Activated CD8-positive, alpha-beta T cell treated with anti-CD3 and anti-CD28 coated beads, Interleukin-2, amount 10 ng/mL, durations not matched to agents 7 days and 5 days (primary cell): ENCODE data around the gene CASKIN2. TPM values are rescaled to one million over a fixed set of nuclear protein-coding genes. Genes with fewer than 3 reads are reported as not detected.

ENCODE experiments used
- ATAC-seq: fragments of 150-1000 bp; cut with Tn5 transposase; one replicate; pipeline ENCODE4 v1.10.0; 2021; ENCODE audit warnings: moderate library complexity
- CTCF ChIA-PET: fragments of 350-600 bp; sonication (Branson Sonifier 250); formaldehyde crosslinking; loops from one replicate; lab custom pipeline; 2021; ENCODE audit warnings: antibody characterized with exemption; lab: Charles Lee
- POLR2A ChIA-PET: fragments of 350-600 bp; sonication (Branson Sonifier 250); formaldehyde crosslinking; loops from one replicate; lab custom pipeline; 2021; ENCODE audit warnings: antibody characterized with exemption; lab: Charles Lee
- DNase-seq: peaks from one replicate; pipeline ENCODE4 v3.0.0-alpha.2; 2020
- H3K27ac Mint-ChIP-seq: one replicate; pipeline ENCODE4 v1.8.0; 2021; ENCODE audit warnings: mild to moderate bottlenecking, mixed read lengths
- H3K27me3 Mint-ChIP-seq: one replicate; pipeline ENCODE4 v1.8.0; 2021; ENCODE audit warnings: low read depth, mixed read lengths
- H3K36me3 Mint-ChIP-seq: one replicate; pipeline ENCODE4 v1.8.0; 2021; ENCODE audit warnings: low read depth, mixed read lengths
- H3K4me1 Mint-ChIP-seq: one replicate; pipeline ENCODE4 v1.8.0; 2021; ENCODE audit warnings: low read depth, mixed read lengths
- H3K4me3 Mint-ChIP-seq: one replicate; pipeline ENCODE4 v1.8.0; 2021; ENCODE audit warnings: mild to moderate bottlenecking, mixed read lengths
- H3K9me3 Mint-ChIP-seq: one replicate; pipeline ENCODE4 v1.8.0; 2022; ENCODE audit warnings: mixed read lengths; ENCODE audit not compliant: insufficient read depth
- total RNA-seq, 2 experiments: library from RNA; stranded (reverse); gene quantifications; one replicate each; pipeline ENCODE4 v1.2.3, GENCODE V29; 2021

Gene CASKIN2
- total RNA-seq, 2 experiments from 2014 or later, result 0.68 to 0.97 TPM

DNA sequence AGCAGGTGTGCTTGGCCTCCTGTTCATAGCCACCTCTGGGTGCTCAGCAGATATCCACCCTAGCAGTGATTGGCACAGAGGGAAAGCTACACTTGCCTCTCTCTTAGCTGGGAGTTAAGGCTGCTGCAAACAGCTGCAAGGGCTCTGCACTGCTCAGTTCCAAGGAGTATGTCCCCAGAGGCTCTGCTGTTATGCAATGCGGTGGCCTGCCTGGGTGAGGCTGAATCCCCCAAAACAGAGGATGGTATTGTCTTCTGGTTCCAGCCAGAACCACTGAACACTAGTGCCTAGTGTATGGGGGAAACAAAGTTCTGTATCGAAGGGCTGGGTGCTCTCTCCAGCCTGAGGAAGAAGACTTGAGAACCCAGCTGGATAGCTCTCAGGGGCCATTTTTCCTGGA, 42.1 kb downstream of the CASKIN2 start:
- ChIA-PET POLR2A (no interaction called here), CTCF (interaction anchor here (1.7 kb wide), 1 partner anchor 159 kb away, joined by 4 read pairs; no protein-coding TSS in a partner anchor)
- Mint-ChIP-seq H3K27me3 (no peaks in the 10 kb centered on the region), H3K27ac (no peak overlapping the region), H3K9me3 (no peaks in the 10 kb centered on the region), H3K36me3 (peaks cover 8% of the 10 kb centered on the region), H3K4me1 (peaks cover 2% of the 10 kb centered on the region), H3K4me3 (no peak overlapping the region)
- ATAC-seq (no peak), DNase-seq (no peak)

DNA sequence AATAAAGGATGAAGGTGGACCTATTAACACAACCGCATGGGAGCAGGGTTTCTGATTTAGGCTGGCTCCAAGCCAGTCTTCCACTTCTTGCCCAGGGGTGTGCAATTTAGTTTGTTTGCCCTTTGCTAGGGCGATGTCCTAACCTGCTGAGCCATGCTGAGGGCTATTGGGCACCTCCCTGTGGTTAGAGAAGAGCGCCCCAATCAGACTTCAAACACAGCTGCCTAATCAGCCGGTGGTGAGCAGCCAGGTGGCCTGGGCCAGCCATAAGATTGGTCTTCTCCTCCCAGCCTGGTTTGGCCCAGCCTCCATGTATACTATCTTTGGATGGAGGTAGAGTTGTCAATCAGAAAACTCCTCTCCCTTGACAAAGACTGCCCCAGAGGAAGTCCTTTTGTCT, 43.2 kb downstream of the CASKIN2 start:
- no peak overlapping the region for H3K4me3 Mint-ChIP-seq
- peaks cover 6% of the 10 kb centered on the region for H3K36me3 Mint-ChIP-seq
- ChIA-PET CTCF (interaction anchor here (1.7 kb wide), 1 partner anchor 161 kb away, joined by 4 read pairs; no protein-coding TSS in a partner anchor), POLR2A (no interaction called here)
- peaks cover 2% of the 10 kb centered on the region for H3K4me1 Mint-ChIP-seq
- no peak overlapping the region for H3K27ac Mint-ChIP-seq
- no peaks in the 10 kb centered on the region for H3K27me3 Mint-ChIP-seq
- no peaks in the 10 kb centered on the region for H3K9me3 Mint-ChIP-seq
- DNase-seq, result no peak
- no peak for ATAC-seq

DNA sequence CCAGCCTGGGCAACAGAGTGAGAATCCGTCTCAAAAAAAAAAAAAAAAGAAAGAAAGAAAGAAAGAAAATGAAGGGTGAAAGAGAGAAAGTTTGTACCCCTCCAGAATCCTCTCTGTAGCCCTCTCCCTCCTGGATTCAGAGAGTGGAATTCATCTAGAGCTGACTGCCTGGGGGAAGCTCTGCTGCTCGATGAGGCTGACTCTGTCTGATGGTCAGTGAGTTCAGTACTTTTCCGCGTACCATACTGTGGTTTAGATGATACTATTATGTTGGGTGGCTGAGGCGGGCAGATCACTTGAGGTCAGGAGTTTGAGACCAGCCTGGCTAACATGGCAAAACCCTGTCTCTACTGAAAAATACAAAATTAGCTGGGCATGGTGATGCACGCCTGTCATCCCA, 44.1 kb downstream of the CASKIN2 start:
- Mint-ChIP-seq H3K9me3 (no peaks in the 10 kb centered on the region), H3K36me3 (peaks cover 6% of the 10 kb centered on the region), H3K4me1 (peaks cover 2% of the 10 kb centered on the region), H3K4me3 (no peak overlapping the region), H3K27me3 (no peaks in the 10 kb centered on the region), H3K27ac (no peak overlapping the region)
- ATAC-seq (no peak), DNase-seq (no peak)
- POLR2A ChIA-PET, result interaction anchor here (0.8 kb wide), 1 partner anchor 15 kb away, joined by 3 read pairs; no protein-coding TSS in a partner anchor
- CTCF ChIA-PET, result no interaction called here

DNA sequence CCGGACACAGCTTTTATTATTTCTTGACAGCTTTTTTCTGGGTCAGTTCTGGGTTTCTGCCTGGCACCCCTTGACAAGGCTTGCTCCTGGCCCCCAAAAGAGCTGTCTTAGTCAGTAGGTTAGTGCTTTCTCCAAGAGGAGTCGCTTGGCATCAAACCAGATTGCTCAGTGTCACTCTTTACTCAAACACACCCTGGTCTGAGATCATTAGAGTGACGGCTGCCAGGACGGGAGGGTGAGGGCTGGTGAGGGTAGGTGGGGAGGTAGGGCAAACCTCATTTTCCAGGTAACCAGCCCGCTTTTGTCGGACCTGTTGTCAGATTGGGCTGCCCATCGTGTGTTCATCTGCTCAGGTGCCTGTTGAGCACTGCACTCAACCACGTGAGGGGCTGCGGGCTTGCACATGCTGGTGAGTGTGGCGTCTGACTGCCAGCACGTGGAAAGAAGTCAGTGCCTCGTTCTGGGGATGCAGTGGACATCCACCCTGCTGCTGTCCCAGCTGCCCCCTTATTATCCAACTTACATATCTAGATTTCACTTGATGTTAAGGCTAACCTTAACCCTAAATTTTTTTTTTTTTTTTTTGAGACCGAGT, 46.5 kb downstream of the CASKIN2 start:
- DNase-seq (no peak), ATAC-seq (no peak)
- Mint-ChIP-seq H3K36me3 (peaks cover 6% of the 10 kb centered on the region), H3K27me3 (no peaks in the 10 kb centered on the region), H3K9me3 (no peaks in the 10 kb centered on the region), H3K4me1 (peaks cover 3% of the 10 kb centered on the region), H3K27ac (no peak overlapping the region), H3K4me3 (no peak overlapping the region)
- ChIA-PET POLR2A (no interaction called here), CTCF (interaction anchor here (1.1 kb wide), 1 partner anchor 164 kb away, joined by 3 read pairs; the partner anchor contains the start of gene SMIM5)

DNA sequence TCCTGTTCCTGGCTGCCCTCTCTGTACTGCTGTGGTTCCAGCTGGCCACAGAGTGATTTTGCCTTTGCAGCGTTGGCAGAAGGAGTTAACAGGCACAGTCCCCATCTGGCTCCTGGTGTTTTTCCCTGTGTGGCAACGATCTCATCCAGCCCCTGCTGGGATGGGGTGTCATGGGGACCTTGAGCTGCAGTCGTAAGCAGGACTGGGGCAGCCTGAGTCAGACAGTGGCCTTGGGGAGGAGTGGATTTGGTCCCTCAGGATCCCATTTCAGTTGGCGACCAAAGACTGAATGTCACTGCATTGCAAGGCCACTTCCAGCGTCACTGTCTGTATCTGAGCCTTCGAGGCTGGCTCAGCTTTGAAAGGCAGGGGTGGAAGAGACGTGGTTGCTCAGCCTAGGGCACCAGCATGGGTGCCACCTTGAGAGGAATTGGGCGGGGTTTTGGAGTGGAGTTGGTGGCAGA, 47.0 kb downstream of the CASKIN2 start:
- no peaks in the 10 kb centered on the region for H3K9me3 Mint-ChIP-seq
- peaks cover 6% of the 10 kb centered on the region for H3K36me3 Mint-ChIP-seq
- peaks cover 3% of the 10 kb centered on the region for H3K4me1 Mint-ChIP-seq
- ChIA-PET CTCF (interaction anchor here (0.7 to 1.1 kb wide), 5 partner anchors 14 to 165 kb away, joined by 3 read pairs; partner anchors contain the start of gene SMIM5), POLR2A (interaction anchor here (1.0 kb wide), 1 partner anchor 12 kb away, joined by 3 read pairs; the partner anchor contains the start of gene TMEM94)
- no peak overlapping the region for H3K27ac Mint-ChIP-seq
- H3K4me3 Mint-ChIP-seq, result no peak overlapping the region
- ATAC-seq (no peak), DNase-seq (no peak)
- no peaks in the 10 kb centered on the region for H3K27me3 Mint-ChIP-seq

DNA sequence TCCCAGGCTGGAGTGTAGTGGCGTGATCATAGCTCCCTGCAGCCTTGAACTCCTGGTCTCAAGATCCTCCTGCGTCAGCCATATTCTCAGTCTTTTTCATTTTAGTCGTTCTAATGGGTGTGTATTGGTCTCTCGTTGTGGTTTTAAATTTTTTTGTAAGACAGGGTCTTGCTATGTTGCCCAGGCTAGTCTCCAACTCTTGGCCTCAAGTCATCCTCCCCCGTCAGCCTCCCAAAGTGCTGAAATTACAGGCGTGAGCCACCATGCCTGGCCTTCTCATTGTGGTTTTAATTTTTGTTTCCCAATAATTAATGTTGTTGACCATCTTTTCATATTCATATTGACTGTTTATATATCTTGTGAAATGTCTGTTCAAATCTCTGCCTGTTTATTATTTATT, 50.3 kb downstream of the CASKIN2 start:
- Mint-ChIP-seq H3K4me1 (peaks cover 4% of the 10 kb centered on the region), H3K4me3 (no peak overlapping the region), H3K9me3 (no peaks in the 10 kb centered on the region), H3K27me3 (no peaks in the 10 kb centered on the region), H3K36me3 (no peaks in the 10 kb centered on the region), H3K27ac (no peak overlapping the region)
- CTCF ChIA-PET, result no interaction called here
- DNase-seq (no peak), ATAC-seq (no peak)
- POLR2A ChIA-PET, result no interaction called here

DNA sequence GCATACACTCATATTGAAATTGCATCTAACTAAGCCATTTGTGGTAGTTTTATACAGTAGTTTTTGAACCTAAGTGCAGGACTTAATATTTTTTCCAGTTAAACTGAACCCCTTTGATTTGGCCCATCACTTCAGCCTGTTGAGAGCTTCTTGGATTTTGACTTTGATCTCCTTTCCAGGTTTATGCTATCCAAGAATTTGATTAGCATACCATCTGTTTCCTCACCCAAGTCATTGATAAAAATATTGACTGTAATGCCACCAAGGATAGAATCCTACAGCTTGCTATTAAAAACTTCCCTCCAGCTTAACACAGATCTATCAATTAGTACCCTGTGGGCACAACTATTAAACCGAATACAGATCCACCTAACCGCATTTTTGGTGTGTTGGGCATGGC, 51.7 kb downstream of the CASKIN2 start:
- H3K27me3 Mint-ChIP-seq, result no peaks in the 10 kb centered on the region
- H3K27ac Mint-ChIP-seq, result no peak overlapping the region
- DNase-seq (no peak), ATAC-seq (no peak)
- H3K36me3 Mint-ChIP-seq, result no peaks in the 10 kb centered on the region
- ChIA-PET CTCF (no interaction called here), POLR2A (interaction anchor here (1.2 kb wide), 1 partner anchor 9 kb away, joined by 4 read pairs; no protein-coding TSS in a partner anchor)
- no peaks in the 10 kb centered on the region for H3K9me3 Mint-ChIP-seq
- no peak overlapping the region for H3K4me3 Mint-ChIP-seq
- peaks cover 14% of the 10 kb centered on the region for H3K4me1 Mint-ChIP-seq

DNA sequence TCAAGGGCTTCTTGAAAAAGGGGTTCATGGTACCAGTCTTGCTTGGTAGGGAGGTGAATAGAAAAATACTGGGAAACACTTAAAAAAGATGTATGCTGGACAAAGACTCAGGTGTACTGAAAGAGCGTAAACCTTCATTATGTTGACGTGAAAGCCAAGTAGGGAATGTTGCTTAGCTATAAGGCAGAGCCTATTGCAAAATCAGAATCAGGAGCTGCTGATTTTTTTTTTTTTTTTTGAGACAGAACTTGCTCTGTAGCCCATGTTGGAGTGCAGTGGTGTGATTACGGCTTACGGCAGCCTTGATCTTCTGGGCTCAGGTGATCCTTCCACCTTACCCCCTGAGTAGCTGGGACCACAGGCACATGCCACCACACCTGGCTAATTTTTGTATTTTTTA, 55.0 kb downstream of the CASKIN2 start:
- H3K4me1 Mint-ChIP-seq, result peaks cover 34% of the 10 kb centered on the region
- ChIA-PET CTCF (no interaction called here), POLR2A (no interaction called here)
- ATAC-seq (no peak), DNase-seq (no peak)
- H3K27ac Mint-ChIP-seq, result no peak overlapping the region
- no peaks in the 10 kb centered on the region for H3K9me3 Mint-ChIP-seq
- H3K4me3 Mint-ChIP-seq, result no peak overlapping the region
- H3K36me3 Mint-ChIP-seq, result peaks cover 7% of the 10 kb centered on the region
- no peaks in the 10 kb centered on the region for H3K27me3 Mint-ChIP-seq

DNA sequence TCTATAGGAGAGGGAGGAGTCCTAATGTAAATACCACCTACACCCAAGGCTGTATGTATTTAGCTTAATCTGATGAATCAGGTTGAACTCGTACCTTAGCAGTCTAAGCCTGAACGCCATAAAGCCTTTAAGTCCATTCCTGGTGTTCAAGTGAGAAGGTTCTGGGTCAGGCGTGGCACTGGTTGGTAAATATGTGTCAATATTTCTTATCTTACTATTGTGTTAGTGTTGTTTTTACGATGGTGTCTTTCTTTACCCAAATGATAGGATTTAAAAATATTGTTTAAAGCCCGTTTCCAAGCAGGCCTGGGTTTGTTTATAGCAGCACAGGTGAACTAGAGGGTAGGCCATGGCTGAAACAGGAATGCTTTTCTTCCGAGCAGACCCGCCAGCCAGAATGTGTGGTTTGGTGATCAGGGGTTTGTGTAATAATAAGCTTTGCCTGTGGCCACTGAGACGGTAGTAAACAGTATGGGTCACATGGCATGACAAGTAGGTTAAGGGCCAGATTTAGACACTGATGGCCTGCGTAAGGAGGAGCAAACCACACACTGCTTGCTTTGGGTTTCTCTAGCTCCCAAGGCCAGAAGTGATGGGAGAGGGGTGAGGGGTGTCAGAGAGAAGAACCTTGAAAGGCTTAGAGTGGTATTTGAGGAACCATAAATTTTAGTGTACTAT, 55.6 kb downstream of the CASKIN2 start:
- Mint-ChIP-seq H3K27ac (no peak overlapping the region), H3K4me1 (peaks cover 34% of the 10 kb centered on the region), H3K9me3 (no peaks in the 10 kb centered on the region), H3K36me3 (peaks cover 7% of the 10 kb centered on the region), H3K4me3 (no peak overlapping the region), H3K27me3 (no peaks in the 10 kb centered on the region)
- ATAC-seq (no peak), DNase-seq (no peak)
- POLR2A ChIA-PET, result interaction anchor here (0.6 kb wide), 1 partner anchor 79 kb away, joined by 3 read pairs; no protein-coding TSS in a partner anchor
- CTCF ChIA-PET, result interaction anchor here (0.6 kb wide), 1 partner anchor 288 kb away, joined by 3 read pairs; no protein-coding TSS in a partner anchor

DNA sequence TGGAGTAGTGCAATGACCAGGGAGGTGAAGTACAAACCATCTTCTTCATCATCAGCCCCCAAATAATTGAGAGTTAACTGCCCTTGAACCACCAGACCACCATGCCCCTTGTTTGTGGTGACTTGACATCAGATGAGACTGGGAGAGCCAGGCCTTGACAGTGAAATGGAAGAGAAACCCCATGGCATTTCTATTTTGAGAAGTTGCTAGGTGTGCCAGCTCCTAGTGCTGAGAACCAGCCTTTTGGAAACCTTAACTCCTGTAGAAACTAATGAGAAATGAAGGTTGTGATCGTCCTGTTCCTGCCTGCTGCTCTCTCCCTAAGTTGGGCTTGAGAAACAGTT, 56.1 kb downstream of the CASKIN2 start:
- ChIA-PET CTCF (interaction anchor here (0.6 kb wide), 1 partner anchor 289 kb away, joined by 3 read pairs; no protein-coding TSS in a partner anchor), POLR2A (interaction anchor here (0.6 kb wide), 1 partner anchor 79 kb away, joined by 3 read pairs; no protein-coding TSS in a partner anchor)
- ATAC-seq (no peak), DNase-seq (no peak)
- Mint-ChIP-seq H3K27me3 (no peaks in the 10 kb centered on the region), H3K27ac (no peak overlapping the region), H3K36me3 (peaks cover 7% of the 10 kb centered on the region), H3K4me3 (no peak overlapping the region), H3K4me1 (peaks cover 37% of the 10 kb centered on the region), H3K9me3 (no peaks in the 10 kb centered on the region)

DNA sequence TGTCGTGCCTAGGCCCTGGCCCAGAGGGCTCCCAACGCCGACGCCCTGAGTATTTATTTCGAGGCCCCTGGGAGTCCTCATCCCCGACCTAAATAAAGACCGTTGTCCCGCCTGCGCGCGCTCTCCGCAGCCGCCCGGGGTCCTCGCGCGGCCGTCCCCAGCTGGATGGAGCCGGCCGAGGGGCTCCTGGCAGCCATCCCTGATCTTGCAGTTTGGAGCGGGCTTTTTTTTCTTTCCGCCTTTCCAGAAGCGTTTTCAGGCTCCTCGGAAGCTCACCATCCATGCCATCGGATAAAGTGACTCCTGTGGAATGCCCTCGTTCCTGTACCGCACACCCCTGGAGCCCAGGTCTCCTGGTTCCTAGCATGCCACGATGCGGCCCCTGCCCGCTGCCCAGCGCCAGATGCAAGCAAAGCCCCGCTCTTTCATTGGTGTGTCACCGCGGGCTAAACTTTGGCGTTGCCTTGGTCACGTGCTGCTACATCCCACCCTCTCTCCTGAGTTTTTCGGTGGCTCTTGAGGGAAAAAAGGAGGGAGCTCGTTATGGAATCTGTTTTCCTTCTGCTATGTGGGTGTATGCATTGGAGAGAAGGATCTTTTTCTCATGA, 58.2 kb downstream of the CASKIN2 start:
- DNase-seq (no peak), ATAC-seq (peak; percentile 20)
- Mint-ChIP-seq H3K36me3 (peaks cover 7% of the 10 kb centered on the region), H3K27ac (peak overlapping the region; percentile 93), H3K4me1 (peaks cover 43% of the 10 kb centered on the region), H3K4me3 (peak overlapping the region; percentile 87), H3K27me3 (no peaks in the 10 kb centered on the region), H3K9me3 (no peaks in the 10 kb centered on the region)
- POLR2A ChIA-PET, result interaction anchor here (1.0 to 2.1 kb wide), 6 partner anchors 30 to 233 kb away, joined by 3 to 14 read pairs (median 6); partner anchors contain the start of gene TSEN54
- CTCF ChIA-PET, result interaction anchor here (1.1 to 2.0 kb wide), 7 partner anchors 10 to 292 kb away, joined by 3 to 17 read pairs (median 8); partner anchors contain the start of genes MIF4GD and TSEN54
